Measurements from ENCODE around the gene CCDC116. TPM values are rescaled to one million over a fixed set of nuclear protein-coding genes. Genes with fewer than 3 reads are reported as not detected.
"Not testable (repeated sequence)": the region's sequence is repeated elsewhere in the genome, so short reads cannot be mapped to it uniquely, and the experiment has no call there.

CCDC116 gene
- total RNA-seq, 1 experiment from 2014 or later, result 0.11 TPM

DNA sequence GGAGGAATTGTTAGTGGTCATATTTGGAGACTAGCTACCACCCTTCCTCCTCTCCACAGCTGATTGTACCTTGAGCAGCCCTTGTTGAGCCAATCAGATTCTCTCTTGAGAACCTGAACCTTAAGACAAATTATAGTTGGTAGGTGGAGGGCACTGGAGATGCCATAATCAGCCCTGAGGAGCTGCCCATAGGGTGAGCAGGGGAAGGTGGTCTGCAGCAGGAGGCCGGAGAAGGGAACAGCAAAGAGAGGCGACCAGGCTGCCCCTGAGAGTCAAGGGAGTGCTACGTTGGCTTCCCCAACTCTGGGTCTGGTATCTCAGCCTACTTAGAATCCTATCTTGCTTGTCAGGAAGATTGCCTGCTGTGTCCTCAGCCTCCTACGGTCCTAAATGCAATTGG lies 6.8 kb downstream of the CCDC116 start:
- Histone ChIP-seq H3K4me2 (ENCODE audit: low read depth, low read length, poor library complexity, severe bottlenecking) (no peak overlapping the region), H2AFZ (ENCODE audit: low read length) (no peak overlapping the region), H3K4me3 (ENCODE audit: low read length) (no peak overlapping the region), H3K9me2 (replicated peaks; ENCODE audit: insufficient read depth, low read length) (no peaks in the 10 kb centered on the region), H4K20me1 (ENCODE audit: insufficient read depth, low read depth, low read length) (no peaks in the 10 kb centered on the region; the same call in 1 of the 2 replicates), H3K79me2 (ENCODE audit: low read length) (peaks cover 11% of the 10 kb centered on the region), H3K9ac (ENCODE audit: low read length) (no peak overlapping the region), H3K27me3 (ENCODE audit: low read length) (no peaks in the 10 kb centered on the region), H3K4me1 (ENCODE audit: low read length) (peaks cover 22% of the 10 kb centered on the region), H3K27ac (ENCODE audit: low read length) (no peak overlapping the region), H3K9me3 (ENCODE audit: low read length) (no peaks in the 10 kb centered on the region), H3K36me3 (ENCODE audit: insufficient read depth, low read length) (no peaks in the 10 kb centered on the region)
- no peak for DNase-seq

DNA sequence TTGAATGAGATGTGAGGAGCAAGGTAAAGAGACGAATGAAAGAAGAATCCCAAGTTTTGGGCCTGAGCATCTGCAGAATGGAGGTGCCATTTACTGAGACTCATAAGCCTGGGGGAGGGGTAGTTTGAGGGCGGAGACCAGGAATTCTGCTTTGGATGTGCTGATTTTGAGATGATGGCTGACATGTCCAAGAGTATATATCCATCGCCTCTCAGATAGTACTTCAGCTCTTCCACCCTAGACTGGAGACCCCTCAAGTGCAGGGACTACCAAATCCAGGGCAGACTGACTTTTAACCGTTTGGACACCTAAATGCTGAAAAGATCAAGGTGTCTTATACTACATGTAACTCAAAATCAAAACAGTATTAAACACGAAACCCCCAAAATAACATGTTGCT lies 8.2 kb downstream of the CCDC116 start:
- peak overlapping the region; percentile 66; the same call in 1 of the 2 replicates for H3K4me3 ChIP-seq (ENCODE audit: low read length)
- no peaks in the 10 kb centered on the region for H3K9me3 ChIP-seq (ENCODE audit: low read length)
- no peaks in the 10 kb centered on the region; the same call in 1 of the 2 replicates for H4K20me1 ChIP-seq (ENCODE audit: insufficient read depth, low read depth, low read length)
- peaks cover 11% of the 10 kb centered on the region for H3K79me2 ChIP-seq (ENCODE audit: low read length)
- peaks cover 22% of the 10 kb centered on the region for H3K4me1 ChIP-seq (ENCODE audit: low read length)
- no peaks in the 10 kb centered on the region for H3K9me2 ChIP-seq (replicated peaks; ENCODE audit: insufficient read depth, low read length)
- peak overlapping the region; percentile 87 for H3K4me2 ChIP-seq (ENCODE audit: low read depth, low read length, poor library complexity, severe bottlenecking)
- no peaks in the 10 kb centered on the region for H3K36me3 ChIP-seq (ENCODE audit: insufficient read depth, low read length)
- H3K27ac ChIP-seq (ENCODE audit: low read length), result no peak overlapping the region
- 0 out of 2 replicates have a peak overlapping the region, but pooled peaks have one; percentile 74 for H3K9ac ChIP-seq (ENCODE audit: low read length)
- DNase-seq, result no peak
- H3K27me3 ChIP-seq (ENCODE audit: low read length), result no peaks in the 10 kb centered on the region
- no peak overlapping the region for H2AFZ ChIP-seq (ENCODE audit: low read length)

DNA sequence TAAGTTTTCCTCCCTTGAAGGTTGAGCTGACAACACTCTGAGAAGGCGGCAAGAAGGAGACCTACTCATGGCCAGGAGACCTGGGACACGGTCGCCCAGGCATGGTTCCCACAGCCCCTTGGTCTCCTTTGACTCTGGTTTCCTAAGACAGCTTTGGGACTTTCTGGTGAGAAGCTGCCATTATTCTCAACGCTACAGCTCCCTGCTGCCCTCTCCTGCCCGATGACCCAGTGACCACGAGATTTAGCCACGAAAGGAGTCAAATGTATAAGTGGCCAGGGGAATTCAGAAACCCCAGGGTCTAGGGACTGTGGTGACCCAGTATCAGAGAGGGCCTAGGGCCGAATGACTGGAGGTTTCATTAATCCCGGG lies 8.8 kb downstream of the CCDC116 start:
- H3K4me2 ChIP-seq (ENCODE audit: low read depth, low read length, poor library complexity, severe bottlenecking), result peak overlapping the region; percentile 87
- no peak for DNase-seq
- no peaks in the 10 kb centered on the region for H3K27me3 ChIP-seq (ENCODE audit: low read length)
- H3K36me3 ChIP-seq (ENCODE audit: insufficient read depth, low read length), result no peaks in the 10 kb centered on the region
- H3K4me3 ChIP-seq (ENCODE audit: low read length), result peak overlapping the region; percentile 66
- peaks cover 11% of the 10 kb centered on the region for H3K79me2 ChIP-seq (ENCODE audit: low read length)
- no peaks in the 10 kb centered on the region; the same call in 1 of the 2 replicates for H4K20me1 ChIP-seq (ENCODE audit: insufficient read depth, low read depth, low read length)
- peak overlapping the region; percentile 74 for H3K9ac ChIP-seq (ENCODE audit: low read length)
- peak overlapping the region; percentile 93 for H2AFZ ChIP-seq (ENCODE audit: low read length)
- no peaks in the 10 kb centered on the region for H3K9me3 ChIP-seq (ENCODE audit: low read length)
- no peak overlapping the region for H3K27ac ChIP-seq (ENCODE audit: low read length)
- no peaks in the 10 kb centered on the region for H3K9me2 ChIP-seq (replicated peaks; ENCODE audit: insufficient read depth, low read length)
- H3K4me1 ChIP-seq (ENCODE audit: low read length), result peaks cover 22% of the 10 kb centered on the region

DNA sequence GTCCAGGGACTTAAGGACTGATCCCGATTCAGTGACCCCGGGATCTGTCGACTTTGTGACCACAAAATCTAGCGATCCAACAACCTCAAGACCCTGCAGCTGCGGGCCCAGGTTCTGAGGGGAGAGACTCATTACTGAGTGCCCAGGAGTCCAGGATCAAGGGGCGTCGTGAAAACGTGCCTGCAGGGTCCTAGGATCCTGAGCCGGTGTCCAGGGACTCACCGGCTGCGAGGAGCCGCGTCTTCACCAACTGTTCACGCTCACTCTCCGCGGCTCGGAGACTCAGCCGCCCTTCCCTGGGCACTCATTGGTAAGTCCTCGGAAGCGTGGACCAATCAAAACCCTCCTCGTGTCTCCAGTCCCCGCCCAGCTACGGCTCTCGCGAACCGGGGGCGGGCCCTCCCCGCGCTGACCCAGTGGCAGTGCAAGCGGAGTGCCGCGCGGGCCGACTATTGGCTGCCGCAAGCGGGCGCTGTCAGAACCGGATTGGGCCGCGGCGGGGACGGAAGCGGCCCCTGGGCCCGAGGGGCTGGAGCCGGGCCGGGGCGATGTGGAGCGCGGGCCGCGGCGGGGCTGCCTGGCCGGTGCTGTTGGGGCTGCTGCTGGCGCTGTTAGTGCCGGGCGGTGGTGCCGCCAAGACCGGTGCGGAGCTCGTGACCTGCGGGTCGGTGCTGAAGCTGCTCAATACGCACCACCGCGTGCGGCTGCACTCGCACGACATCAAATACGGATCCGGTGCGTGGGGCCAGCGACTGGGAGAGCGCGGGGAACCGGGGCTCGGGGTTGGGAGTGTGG lies 9.4 kb downstream of the CCDC116 start, which contains the start of gene SDF2L1:
Gene SDF2L1, plus strand, starts transcription at position 514 of the 795 bp plus-strand sequence. Its CDS starts 35 bp downstream, at position 549.
- peaks cover 11% of the 10 kb centered on the region for H3K79me2 ChIP-seq (ENCODE audit: low read length)
- no peaks in the 10 kb centered on the region; the same call in 1 of the 2 replicates for H4K20me1 ChIP-seq (ENCODE audit: insufficient read depth, low read depth, low read length)
- 0 out of 2 replicates have a peak within 1 kb of the TSS, but pooled peaks have one; percentile 9 for H3K27ac ChIP-seq (ENCODE audit: low read length)
- H3K9me2 ChIP-seq (replicated peaks; ENCODE audit: insufficient read depth, low read length), result no peaks in the 10 kb centered on the region
- peak within 1 kb of the TSS; percentile 93 for H2AFZ ChIP-seq (ENCODE audit: low read length)
- no peaks in the 10 kb centered on the region for H3K9me3 ChIP-seq (ENCODE audit: low read length)
- no peaks in the 10 kb centered on the region for H3K36me3 ChIP-seq (ENCODE audit: insufficient read depth, low read length)
- peak within 1 kb of the TSS; percentile 87 for H3K4me2 ChIP-seq (ENCODE audit: low read depth, low read length, poor library complexity, severe bottlenecking)
- DNase-seq, result peak; percentile 99
- H3K4me1 ChIP-seq (ENCODE audit: low read length), result peaks cover 22% of the 10 kb centered on the region
- peak within 1 kb of the TSS; percentile 86 for H3K9ac ChIP-seq (ENCODE audit: low read length)
- no peaks in the 10 kb centered on the region for H3K27me3 ChIP-seq (ENCODE audit: low read length)
- peak within 1 kb of the TSS; percentile 80 for H3K4me3 ChIP-seq (ENCODE audit: low read length)

DNA sequence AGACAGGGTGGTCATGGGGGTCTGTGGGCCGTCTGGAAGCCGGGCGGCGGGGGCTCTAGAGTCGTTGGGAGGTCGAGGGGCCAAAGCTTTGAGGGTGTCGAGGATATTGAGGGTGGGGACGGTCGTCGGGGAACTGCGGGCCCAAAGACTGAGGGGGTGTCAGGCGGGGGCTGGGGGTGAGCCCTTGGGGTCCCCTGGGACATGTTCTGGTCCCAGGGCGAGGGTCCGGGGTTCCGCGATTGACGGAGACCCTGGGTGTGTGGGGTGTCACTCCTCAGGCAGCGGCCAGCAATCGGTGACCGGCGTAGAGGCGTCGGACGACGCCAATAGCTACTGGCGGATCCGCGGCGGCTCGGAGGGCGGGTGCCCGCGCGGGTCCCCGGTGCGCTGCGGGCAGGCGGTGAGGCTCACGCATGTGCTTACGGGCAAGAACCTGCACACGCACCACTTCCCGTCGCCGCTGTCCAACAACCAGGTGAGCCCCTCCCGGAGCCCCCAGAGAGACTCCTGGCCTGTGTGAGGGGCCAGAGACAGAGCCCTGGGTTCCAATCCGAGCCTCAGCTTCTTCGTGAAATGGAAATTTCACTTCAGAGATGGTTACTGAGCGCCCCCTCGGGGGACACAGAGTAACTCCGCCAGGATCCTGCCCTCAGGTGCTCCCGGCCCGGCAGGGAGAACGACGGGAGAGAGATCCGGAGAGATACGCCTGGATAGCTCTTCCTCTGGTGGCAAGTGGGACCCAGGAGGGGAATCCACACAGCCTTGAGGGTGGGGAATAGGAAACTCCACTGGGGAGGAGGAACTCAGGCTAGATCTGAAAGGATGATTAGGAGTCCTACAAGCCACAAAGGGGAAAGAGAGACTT lies 10.3 kb downstream of the CCDC116 start:
- Histone ChIP-seq H3K79me2 (ENCODE audit: low read length) (peaks cover 11% of the 10 kb centered on the region), H3K4me1 (ENCODE audit: low read length) (peaks cover 22% of the 10 kb centered on the region), H3K9me2 (replicated peaks; ENCODE audit: insufficient read depth, low read length) (no peaks in the 10 kb centered on the region), H3K27me3 (ENCODE audit: low read length) (no peaks in the 10 kb centered on the region), H3K4me2 (ENCODE audit: low read depth, low read length, poor library complexity, severe bottlenecking) (peak overlapping the region; percentile 87), H3K36me3 (ENCODE audit: insufficient read depth, low read length) (no peaks in the 10 kb centered on the region), H3K9me3 (ENCODE audit: low read length) (no peaks in the 10 kb centered on the region), H4K20me1 (ENCODE audit: insufficient read depth, low read depth, low read length) (no peaks in the 10 kb centered on the region; the same call in 1 of the 2 replicates), H3K9ac (ENCODE audit: low read length) (peak overlapping the region; percentile 86), H3K27ac (ENCODE audit: low read length) (0 out of 2 replicates have a peak overlapping the region, but pooled peaks have one; percentile 9), H3K4me3 (ENCODE audit: low read length) (peak overlapping the region; percentile 80), H2AFZ (ENCODE audit: low read length) (peak overlapping the region; percentile 19; the same call in 1 of the 2 replicates)
- peak; percentile 89 for DNase-seq

DNA sequence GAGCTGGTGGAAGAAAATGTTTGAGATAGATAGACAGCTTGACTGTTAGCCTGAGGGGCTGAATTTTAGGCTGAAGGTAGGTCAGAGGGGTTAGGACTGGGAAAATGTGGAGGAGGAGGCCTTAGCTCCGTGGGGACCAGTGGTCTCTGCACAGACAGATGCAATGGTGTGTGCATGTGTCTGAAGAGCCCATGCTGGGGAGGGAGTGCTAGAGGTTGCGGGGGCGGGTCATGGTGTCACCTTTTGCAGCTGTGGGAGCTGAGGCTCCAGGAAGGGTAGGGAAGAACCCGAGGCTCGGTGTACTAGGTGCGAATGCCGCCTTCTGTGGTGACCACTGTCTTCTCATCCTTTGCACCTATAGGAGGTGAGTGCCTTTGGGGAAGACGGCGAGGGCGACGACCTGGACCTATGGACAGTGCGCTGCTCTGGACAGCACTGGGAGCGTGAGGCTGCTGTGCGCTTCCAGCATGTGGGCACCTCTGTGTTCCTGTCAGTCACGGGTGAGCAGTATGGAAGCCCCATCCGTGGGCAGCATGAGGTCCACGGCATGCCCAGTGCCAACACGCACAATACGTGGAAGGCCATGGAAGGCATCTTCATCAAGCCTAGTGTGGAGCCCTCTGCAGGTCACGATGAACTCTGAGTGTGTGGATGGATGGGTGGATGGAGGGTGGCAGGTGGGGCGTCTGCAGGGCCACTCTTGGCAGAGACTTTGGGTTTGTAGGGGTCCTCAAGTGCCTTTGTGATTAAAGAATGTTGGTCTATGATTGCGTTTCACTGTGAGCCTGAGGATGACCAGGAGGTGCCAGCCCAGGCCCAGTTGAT lies 11.2 kb downstream of the CCDC116 start:
- peak overlapping the region; percentile 80 for H3K4me3 ChIP-seq (ENCODE audit: low read length)
- H3K9me2 ChIP-seq (replicated peaks; ENCODE audit: insufficient read depth, low read length), result no peaks in the 10 kb centered on the region
- no peaks in the 10 kb centered on the region for H3K9me3 ChIP-seq (ENCODE audit: low read length)
- H3K4me1 ChIP-seq (ENCODE audit: low read length), result peaks cover 22% of the 10 kb centered on the region
- H3K27me3 ChIP-seq (ENCODE audit: low read length), result no peaks in the 10 kb centered on the region
- H3K4me2 ChIP-seq (ENCODE audit: low read depth, low read length, poor library complexity, severe bottlenecking), result peak overlapping the region; percentile 87
- no peaks in the 10 kb centered on the region; the same call in 1 of the 2 replicates for H4K20me1 ChIP-seq (ENCODE audit: insufficient read depth, low read depth, low read length)
- H3K79me2 ChIP-seq (ENCODE audit: low read length), result peaks cover 11% of the 10 kb centered on the region
- no peaks in the 10 kb centered on the region; the same call in 1 of the 2 replicates for H3K36me3 ChIP-seq (ENCODE audit: insufficient read depth, low read length)
- H2AFZ ChIP-seq (ENCODE audit: low read length), result no peak overlapping the region
- DNase-seq, result no peak
- H3K27ac ChIP-seq (ENCODE audit: low read length), result no peak overlapping the region
- peak overlapping the region; percentile 86 for H3K9ac ChIP-seq (ENCODE audit: low read length)

DNA sequence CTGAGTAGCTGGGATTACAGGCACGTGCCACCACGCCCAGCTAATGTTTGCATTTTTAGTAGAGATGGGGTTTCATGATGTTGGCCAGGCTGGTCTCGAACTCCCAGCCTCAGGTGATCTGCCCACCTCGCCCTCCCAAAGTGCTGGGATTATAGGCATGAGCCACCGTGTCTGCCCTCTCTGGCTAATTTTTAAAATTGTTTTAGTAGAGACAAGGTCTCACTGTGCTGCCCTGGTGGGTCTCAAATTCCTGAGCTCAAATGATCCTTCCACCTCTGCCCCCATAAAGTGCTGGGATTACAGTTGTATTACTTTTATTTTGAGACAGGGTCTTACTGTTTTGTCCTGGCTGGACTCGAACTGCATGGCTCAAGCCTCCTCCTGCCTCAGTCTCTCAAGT lies 13.0 kb downstream of the CCDC116 start:
- not testable (repeated sequence) for H2AFZ ChIP-seq (ENCODE audit: low read length); H3K27ac ChIP-seq (ENCODE audit: low read length); H3K36me3 ChIP-seq (ENCODE audit: insufficient read depth, low read length); H3K9me3 ChIP-seq (ENCODE audit: low read length); H3K4me2 ChIP-seq (ENCODE audit: low read depth, low read length, poor library complexity, severe bottlenecking); H3K27me3 ChIP-seq (ENCODE audit: low read length); DNase-seq; H4K20me1 ChIP-seq (ENCODE audit: insufficient read depth, low read depth, low read length); H3K9me2 ChIP-seq (replicated peaks; ENCODE audit: insufficient read depth, low read length); H3K9ac ChIP-seq (ENCODE audit: low read length); H3K4me3 ChIP-seq (ENCODE audit: low read length)
- Histone ChIP-seq H3K79me2 (ENCODE audit: low read length) (peaks cover 11% of the 10 kb centered on the region), H3K4me1 (ENCODE audit: low read length) (peaks cover 22% of the 10 kb centered on the region)
